PFSK-1 (cell line): ENCODE measurements around the gene CLCF1.

Experiments
- POLR2AphosphoS5 ChIP-seq: IDR thresholded peaks from 2 replicates; pipeline ENCODE4 v1.6.1; 2012; ENCODE audit warnings: low read depth, mild to moderate bottlenecking, control low read depth, low read length, moderate library complexity
- REST ChIP-seq, 2 experiments: IDR thresholded peaks; 2 replicates each; pipeline versions ENCODE4 v1.6.1 to v1.8.0; 2011 to 2012; ENCODE audit warnings: low read depth in 2 of 2, low read length in 2 of 2, control low read depth in 1 of 2, inconsistent platforms in 1 of 2, mild to moderate bottlenecking in 1 of 2, moderate library complexity in 1 of 2; ENCODE audit not compliant: insufficient read depth in 1 of 2
- SIN3A ChIP-seq: IDR thresholded peaks from 2 replicates; pipeline ENCODE4 v1.6.1; 2012; ENCODE audit warnings: mild to moderate bottlenecking, low read length, moderate library complexity, borderline replicate concordance; ENCODE audit not compliant: insufficient read depth
- TAF1 ChIP-seq: IDR thresholded peaks from 2 replicates; pipeline ENCODE4 v1.6.1; 2012; ENCODE audit warnings: low read length, control low read depth, borderline replicate concordance; ENCODE audit not compliant: insufficient read depth

GRCh38 chr11:67396259-67396581, 22.8 kb upstream of the CLCF1 start:
- TF ChIP-seq POLR2AphosphoS5 (no peak), SIN3A (no peak), TAF1 (no peak), REST (IDR thresholded peaks at IDR 0.05; ENCODE audit: insufficient read depth in 1 of 2, low read depth in 2 of 2, low read length in 2 of 2) (no peak)
